SHP77 treated with DMSO at 0.1 percent for 48 hours (cell line): ENCODE results near the gene ZNF324.
A peak's percentile ranks its signal among the peaks of the same experiment; 100 is the strongest.
"Not testable (repeated sequence)": the region's sequence is repeated elsewhere in the genome, so short reads cannot be mapped to it uniquely, and the experiment has no call there.

ENCODE experiments used
- DNase-seq: peaks from one replicate; lab custom pipeline; 2025; lab: John Stamatoyannopoulos, UW

ZNF324 gene

GRCh38 chr19:58471736-58472135 is 4.9 kb downstream of the ZNF324 start:
- no peak for DNase-seq

GRCh38 chr19:58473775-58474174 is 6.9 kb downstream of the ZNF324 start:
- no peak for DNase-seq

- no peak for DNase-seq
Observed at GRCh38 chr19:58474291-58474996, 7.6 kb downstream of the ZNF324 start.

GRCh38 chr19:58474997-58475713 is 8.3 kb downstream of the ZNF324 start:
- DNase-seq, result no peak

- DNase-seq, result peak; percentile 91
Observed at GRCh38 chr19:58475714-58476497, 9.0 kb downstream of the ZNF324 start, which contains the start of gene ZNF446. TSS of gene ZNF446 (plus strand) at chr19:58476352. CDS start at chr19:58477219, 867 bp downstream.

- DNase-seq, result no peak
Observed at GRCh38 chr19:58476498-58477015, 9.7 kb downstream of the ZNF324 start.

- DNase-seq, result no peak
Observed at GRCh38 chr19:58477130-58477529, 10.2 kb downstream of the ZNF324 start.

GRCh38 chr19:58477871-58478270 is 11.0 kb downstream of the ZNF324 start:
- no peak for DNase-seq

- no peak for DNase-seq
Observed at GRCh38 chr19:58479303-58479702, 12.4 kb downstream of the ZNF324 start.

GRCh38 chr19:58479736-58480480 is 13.0 kb downstream of the ZNF324 start:
- DNase-seq, result no peak

- no peak for DNase-seq
Observed at GRCh38 chr19:58480481-58480830, 13.6 kb downstream of the ZNF324 start.

- DNase-seq, result no peak
Observed at GRCh38 chr19:58480831-58481230, 14.0 kb downstream of the ZNF324 start.

GRCh38 chr19:58482372-58482771 is 15.5 kb downstream of the ZNF324 start:
- no peak for DNase-seq

GRCh38 chr19:58483776-58484175 is 16.9 kb downstream of the ZNF324 start:
- no peak for DNase-seq

- DNase-seq, result not testable (repeated sequence)
Observed at GRCh38 chr19:58484349-58484748, 17.5 kb downstream of the ZNF324 start.

- no peak for DNase-seq
Observed at GRCh38 chr19:58491393-58491792, 24.5 kb downstream of the ZNF324 start.

GRCh38 chr19:58492265-58492664 is 25.4 kb downstream of the ZNF324 start:
- DNase-seq, result no peak

- DNase-seq, result no peak
Observed at GRCh38 chr19:58497634-58498170, 30.8 kb downstream of the ZNF324 start.

- DNase-seq, result no peak
Observed at GRCh38 chr19:58498316-58499020, 31.6 kb downstream of the ZNF324 start.

GRCh38 chr19:58499021-58499927 is 32.4 kb downstream of the ZNF324 start:
- DNase-seq, result peak; percentile 91
